ENCODE data around the gene CROCC2.

GRCh38 chr2:240987588-240987987 lies 81.5 kb downstream of the CROCC2 start:
- TF ChIP-seq ATF3 (IDR thresholded peaks at IDR 0.05) (no peak), CTCF (IDR thresholded peaks at IDR 0.05 in 2 of 3, conservative IDR thresholded peaks at IDR 0.05 in 1 of 3; ENCODE audit: borderline replicate concordance in 1 of 3, insufficient read depth in 1 of 3, low read depth in 2 of 3, low read length in 2 of 3) (no peak), CEBPB (IDR thresholded peaks at IDR 0.05; ENCODE audit: low read depth) (no peak), SIN3A (IDR thresholded peaks at IDR 0.05; ENCODE audit: low read depth) (no peak), RAD21 (IDR thresholded peaks at IDR 0.05; ENCODE audit: low read depth) (no peak), POLR2A (IDR thresholded peaks at IDR 0.05; ENCODE audit: borderline replicate concordance, extremely low read depth, insufficient read depth, insufficient read length) (no peak), ZNF274 (IDR thresholded peaks at IDR 0.05; ENCODE audit: low read depth, low read length) (no peak), JUND (IDR thresholded peaks at IDR 0.05) (no peak), EGR1 (IDR thresholded peaks at IDR 0.05; ENCODE audit: low read depth) (no peak), ELF1 (IDR thresholded peaks at IDR 0.05; ENCODE audit: borderline replicate concordance, low read depth) (no peak), ZFX (IDR thresholded peaks at IDR 0.05) (no peak), EZH2phosphoT487 (IDR thresholded peaks at IDR 0.05; ENCODE audit: borderline replicate concordance) (no peak), SRF (IDR thresholded peaks at IDR 0.05; ENCODE audit: low read depth) (no peak), ZBTB33 (IDR thresholded peaks at IDR 0.05; ENCODE audit: extremely low read depth, insufficient replicate concordance, low read length) (no peak)
